Keratinocyte (primary cell): ENCODE measurements around the gene POLR1B.

Experiments
- CTCF ChIP-seq, 3 experiments: IDR thresholded peaks in 1 of 3; conservative IDR thresholded peaks in 1 of 3; optimal IDR thresholded peaks in 1 of 3; 2 replicates in 2 of 3; 3 replicates in 1 of 3; pipeline versions ENCODE3 to v1.5.1; 2011; ENCODE audit warnings: low read length in 3 of 3, mild to moderate bottlenecking in 3 of 3, moderate library complexity in 2 of 3, control low read depth in 1 of 3, inconsistent platforms in 1 of 3; ENCODE audit not compliant: insufficient read depth in 2 of 3; ENCODE audit errors: extremely low read depth in 1 of 3
- EZH2 ChIP-seq: IDR thresholded peaks from one replicate; pipeline ENCODE4 v1.6.1; 2012; ENCODE audit warnings: inconsistent platforms, mild to moderate bottlenecking, low read length, moderate library complexity

GRCh38 chr2:112625474-112626114 lies 83.3 kb downstream of the POLR1B start:
- no peak for TF ChIP-seq CTCF (optimal IDR thresholded peaks at IDR 0.05 in 1 of 3, IDR thresholded peaks at IDR 0.05 in 1 of 3, conservative IDR thresholded peaks at IDR 0.05 in 1 of 3; ENCODE audit: extremely low read depth in 1 of 3, insufficient read depth in 2 of 3, low read length in 3 of 3)
- TF ChIP-seq EZH2, result no peak
